HG03571 (cell line): ENCODE data around the gene CP.

Source experiments
- ATAC-seq: cut with Tn5 transposase; IDR thresholded peaks from one replicate; pipeline ENCODE4 v1.9.1; 2021; ENCODE audit not compliant: unreplicated experiment

CP gene

GRCh38 chr3:149186721-149187120 is 34.9 kb downstream of the CP start:
- no peak for ATAC-seq

GRCh38 chr3:149186219-149186618 is 35.4 kb downstream of the CP start:
- no peak for ATAC-seq

GRCh38 chr3:149181182-149181581 is 40.4 kb downstream of the CP start:
- ATAC-seq = no peak

- ATAC-seq = no peak
Measured at GRCh38 chr3:149180057-149180573, 41.5 kb downstream of the CP start.

- no peak for ATAC-seq
Measured at GRCh38 chr3:149179220-149179619, 42.4 kb downstream of the CP start.

- no peak for ATAC-seq
Measured at GRCh38 chr3:149177122-149177521, 44.5 kb downstream of the CP start.

GRCh38 chr3:149174901-149175300 is 46.7 kb downstream of the CP start:
- peak; percentile 77 for ATAC-seq

GRCh38 chr3:149170672-149171071 is 51.0 kb downstream of the CP start:
- ATAC-seq = no peak

GRCh38 chr3:149167898-149168297 is 53.7 kb downstream of the CP start:
- no peak for ATAC-seq

- ATAC-seq = no peak
Measured at GRCh38 chr3:149163066-149163465, 58.6 kb downstream of the CP start.

GRCh38 chr3:149162007-149162406 is 59.6 kb downstream of the CP start:
- ATAC-seq = no peak

GRCh38 chr3:149160754-149161300 is 60.8 kb downstream of the CP start:
- no peak for ATAC-seq

GRCh38 chr3:149153402-149153801 is 68.2 kb downstream of the CP start:
- no peak for ATAC-seq

GRCh38 chr3:149152420-149152819 is 69.2 kb downstream of the CP start:
- peak; percentile 81 for ATAC-seq

- no peak for ATAC-seq
Measured at GRCh38 chr3:149151843-149152242, 69.8 kb downstream of the CP start.

- ATAC-seq = no peak
Measured at GRCh38 chr3:149150436-149150835, 71.2 kb downstream of the CP start.

GRCh38 chr3:149145974-149146373 is 75.7 kb downstream of the CP start:
- peak; percentile 84 for ATAC-seq

GRCh38 chr3:149145356-149145755 is 76.3 kb downstream of the CP start:
- no peak for ATAC-seq

GRCh38 chr3:149142682-149143081 is 78.9 kb downstream of the CP start:
- ATAC-seq = no peak

GRCh38 chr3:149134575-149134974 is 87.1 kb downstream of the CP start:
- ATAC-seq = no peak

- ATAC-seq = no peak
Measured at GRCh38 chr3:149131589-149131988, 90.0 kb downstream of the CP start.

GRCh38 chr3:149129326-149130205 is 92.1 kb downstream of the CP start, which contains the start of gene HPS3:
Gene HPS3, plus strand, starts transcription at chr3:149129638. Its CDS starts 86 bp downstream, at chr3:149129724.
- ATAC-seq = peak; percentile 94
